ENCODE data around the gene NUDT9. TPM values are rescaled to one million over a fixed set of nuclear protein-coding genes. Genes with fewer than 3 reads are reported as not detected.

NUDT9 gene
- total RNA-seq, 1 donor from 2014 or later = 26.5 TPM

DNA sequence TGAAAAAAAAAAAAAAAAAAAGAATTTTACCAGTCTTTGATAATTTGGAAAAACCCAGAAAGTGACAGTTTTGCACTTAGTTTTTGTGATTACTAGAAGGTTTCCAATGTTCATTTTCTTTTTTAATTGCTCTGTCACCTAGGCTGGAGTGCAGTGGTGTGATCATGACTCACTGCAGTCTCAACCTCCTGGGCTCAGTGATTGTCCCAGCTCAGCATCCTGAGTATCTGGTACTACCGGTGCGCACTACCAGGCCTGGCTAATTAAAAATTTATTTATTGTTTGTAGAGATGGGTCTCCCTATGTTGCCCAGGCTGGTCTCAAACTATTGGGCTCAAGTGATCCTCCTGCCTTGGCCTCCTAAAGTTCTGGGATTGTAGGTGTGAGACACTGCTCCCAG, 3.3 kb downstream of the NUDT9 start:
- peaks cover 20% of the 10 kb centered on the region for H3K4me1 Mint-ChIP-seq (ENCODE audit: unreplicated experiment)
- H3K27me3 Mint-ChIP-seq = no peaks in the 10 kb centered on the region
- no peak for DNase-seq (ENCODE audit: extremely low spot score, unreplicated experiment)
- no peak overlapping the region for H3K27ac Mint-ChIP-seq
- H3K36me3 Mint-ChIP-seq = peaks cover 10% of the 10 kb centered on the region
- TF ChIP-seq, protein P1, sequence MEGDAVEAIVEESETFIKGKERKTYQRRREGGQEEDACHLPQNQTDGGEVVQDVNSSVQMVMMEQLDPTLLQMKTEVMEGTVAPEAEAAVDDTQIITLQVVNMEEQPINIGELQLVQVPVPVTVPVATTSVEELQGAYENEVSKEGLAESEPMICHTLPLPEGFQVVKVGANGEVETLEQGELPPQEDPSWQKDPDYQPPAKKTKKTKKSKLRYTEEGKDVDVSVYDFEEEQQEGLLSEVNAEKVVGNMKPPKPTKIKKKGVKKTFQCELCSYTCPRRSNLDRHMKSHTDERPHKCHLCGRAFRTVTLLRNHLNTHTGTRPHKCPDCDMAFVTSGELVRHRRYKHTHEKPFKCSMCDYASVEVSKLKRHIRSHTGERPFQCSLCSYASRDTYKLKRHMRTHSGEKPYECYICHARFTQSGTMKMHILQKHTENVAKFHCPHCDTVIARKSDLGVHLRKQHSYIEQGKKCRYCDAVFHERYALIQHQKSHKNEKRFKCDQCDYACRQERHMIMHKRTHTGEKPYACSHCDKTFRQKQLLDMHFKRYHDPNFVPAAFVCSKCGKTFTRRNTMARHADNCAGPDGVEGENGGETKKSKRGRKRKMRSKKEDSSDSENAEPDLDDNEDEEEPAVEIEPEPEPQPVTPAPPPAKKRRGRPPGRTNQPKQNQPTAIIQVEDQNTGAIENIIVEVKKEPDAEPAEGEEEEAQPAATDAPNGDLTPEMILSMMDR (conservative IDR thresholded peaks at IDR 0.05) = no peak
- no peaks in the 10 kb centered on the region for H3K9me3 Mint-ChIP-seq
- H3K4me3 Mint-ChIP-seq = no peak overlapping the region

DNA sequence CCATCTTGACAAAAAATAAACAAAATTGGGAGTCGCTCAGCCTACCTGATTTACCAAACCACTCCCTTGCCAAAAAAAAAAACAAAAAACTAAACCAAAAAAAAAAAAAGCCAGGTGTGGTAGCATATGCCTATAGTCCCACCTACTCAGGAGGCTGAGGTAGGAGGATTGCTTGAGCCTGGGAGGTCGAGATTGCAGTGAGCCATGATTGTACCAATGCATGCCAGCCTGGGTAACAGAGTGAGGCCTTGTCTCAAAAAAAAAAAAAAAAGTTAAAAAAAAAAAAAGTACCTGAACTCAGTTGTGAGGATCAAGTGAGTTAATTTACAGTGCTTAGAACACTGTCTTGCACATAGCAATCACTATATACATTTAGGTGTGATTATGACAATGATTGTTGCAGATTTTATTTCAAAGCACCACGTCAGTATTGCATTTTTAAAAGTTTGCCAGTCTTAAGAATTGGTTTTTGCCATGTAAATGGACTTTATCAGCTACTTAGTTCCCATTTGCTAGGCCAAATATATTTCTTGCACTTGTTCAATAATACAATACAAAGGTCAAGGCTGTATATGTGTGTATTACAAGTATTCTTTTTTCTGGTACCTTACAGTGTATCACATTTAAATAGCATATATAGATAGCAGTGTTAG, 4.6 kb downstream of the NUDT9 start:
- Mint-ChIP-seq H3K27ac (no peak overlapping the region), H3K4me3 (no peak overlapping the region), H3K9me3 (no peaks in the 10 kb centered on the region), H3K36me3 (peaks cover 10% of the 10 kb centered on the region), H3K27me3 (no peaks in the 10 kb centered on the region), H3K4me1 (ENCODE audit: unreplicated experiment) (peaks cover 20% of the 10 kb centered on the region)
- TF ChIP-seq, protein P1 (conservative IDR thresholded peaks at IDR 0.05) = no peak
- DNase-seq (ENCODE audit: extremely low spot score, unreplicated experiment) = no peak

DNA sequence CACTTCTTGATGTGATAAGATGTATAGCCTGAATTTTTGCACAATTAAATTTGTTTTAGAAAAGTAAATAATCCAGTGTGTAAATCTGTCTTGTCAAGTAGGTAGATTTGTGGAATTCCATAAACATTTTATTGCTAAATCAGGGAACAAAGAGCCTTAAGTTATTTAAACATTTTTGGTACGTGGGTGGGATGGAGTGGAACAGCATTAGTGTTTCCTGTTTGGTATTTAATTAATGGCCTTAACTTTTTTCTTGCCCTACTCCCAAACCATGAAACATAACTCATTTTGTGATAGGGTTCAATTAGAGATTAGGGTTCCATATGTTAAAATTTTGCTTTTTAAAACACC, 5.1 kb downstream of the NUDT9 start:
- Mint-ChIP-seq H3K36me3 (peaks cover 10% of the 10 kb centered on the region), H3K4me1 (ENCODE audit: unreplicated experiment) (peaks cover 19% of the 10 kb centered on the region), H3K4me3 (no peak overlapping the region), H3K9me3 (no peaks in the 10 kb centered on the region), H3K27ac (no peak overlapping the region), H3K27me3 (no peaks in the 10 kb centered on the region)
- no peak for DNase-seq (ENCODE audit: extremely low spot score, unreplicated experiment)
- TF ChIP-seq, protein P1 (conservative IDR thresholded peaks at IDR 0.05) = no peak

DNA sequence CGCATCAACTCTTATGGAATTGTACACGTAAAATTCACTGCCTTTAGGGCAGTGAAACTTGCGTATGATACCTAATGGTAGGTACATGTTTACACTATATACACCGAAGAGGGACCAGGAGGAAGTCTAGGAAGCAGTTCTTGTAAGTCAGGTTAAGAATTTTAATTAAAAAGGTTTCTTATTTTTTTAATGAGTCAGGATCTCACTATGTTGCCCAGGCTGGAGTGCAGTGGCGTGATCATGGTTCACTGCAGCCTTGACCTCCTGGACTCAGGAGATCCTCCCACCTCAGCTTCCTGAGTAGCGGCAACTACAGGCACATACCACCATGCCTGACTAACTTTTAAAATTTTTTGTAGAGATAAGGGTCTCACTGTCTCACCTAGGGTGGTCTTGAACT, 6.6 kb downstream of the NUDT9 start:
- H3K9me3 Mint-ChIP-seq = no peaks in the 10 kb centered on the region
- no peaks in the 10 kb centered on the region for H3K27me3 Mint-ChIP-seq
- peaks cover 10% of the 10 kb centered on the region for H3K36me3 Mint-ChIP-seq
- H3K27ac Mint-ChIP-seq = no peak overlapping the region
- H3K4me1 Mint-ChIP-seq (ENCODE audit: unreplicated experiment) = peaks cover 17% of the 10 kb centered on the region
- TF ChIP-seq, protein P1 (conservative IDR thresholded peaks at IDR 0.05) = no peak
- no peak for DNase-seq (ENCODE audit: extremely low spot score, unreplicated experiment)
- H3K4me3 Mint-ChIP-seq = no peak overlapping the region

DNA sequence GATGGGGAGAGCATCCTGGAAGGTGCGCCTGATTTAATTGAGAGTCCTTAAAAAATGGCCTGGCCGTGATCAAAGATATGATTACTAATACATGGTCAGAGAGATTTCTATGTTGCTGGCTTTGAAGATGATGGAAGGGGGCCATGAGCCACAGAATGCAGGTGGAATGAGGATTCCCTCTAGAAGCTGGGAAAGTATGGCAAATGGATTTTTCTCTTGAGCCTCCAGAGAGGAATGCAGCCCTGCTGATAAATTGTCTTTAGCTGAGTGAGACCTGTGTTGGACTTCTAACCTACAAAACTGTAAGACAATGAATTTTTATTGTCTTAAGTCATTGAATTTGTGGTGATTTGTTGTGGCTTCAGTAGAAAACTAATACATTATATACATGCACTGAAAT, 7.7 kb downstream of the NUDT9 start:
- TF ChIP-seq, protein P1 (conservative IDR thresholded peaks at IDR 0.05) = no peak
- Mint-ChIP-seq H3K4me1 (ENCODE audit: unreplicated experiment) (peaks cover 12% of the 10 kb centered on the region), H3K36me3 (peaks cover 10% of the 10 kb centered on the region), H3K27ac (no peak overlapping the region), H3K4me3 (no peak overlapping the region), H3K27me3 (no peaks in the 10 kb centered on the region), H3K9me3 (no peaks in the 10 kb centered on the region)
- no peak for DNase-seq (ENCODE audit: extremely low spot score, unreplicated experiment)

DNA sequence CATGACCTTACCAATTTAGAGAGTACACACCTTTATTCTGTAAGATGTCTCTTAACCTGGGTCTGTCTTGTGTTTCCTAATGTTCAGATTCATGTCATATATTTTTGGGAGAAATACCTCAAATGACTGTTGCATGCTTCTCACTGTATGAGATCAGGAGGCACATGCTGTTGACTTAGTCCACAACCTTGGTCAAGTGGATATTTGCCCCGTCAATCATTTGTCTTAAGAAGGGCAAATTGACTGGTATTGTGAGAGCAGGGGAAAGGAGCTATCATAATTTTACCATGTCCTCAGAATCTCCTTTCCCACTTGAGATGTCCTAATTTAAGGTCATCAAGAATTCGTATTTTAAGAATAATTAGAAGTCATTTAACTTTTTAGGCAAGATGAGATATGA, 11.0 kb downstream of the NUDT9 start:
- H3K9me3 Mint-ChIP-seq = no peaks in the 10 kb centered on the region
- H3K36me3 Mint-ChIP-seq = peaks cover 16% of the 10 kb centered on the region
- H3K4me3 Mint-ChIP-seq = no peak overlapping the region
- no peaks in the 10 kb centered on the region for H3K27me3 Mint-ChIP-seq
- no peak for DNase-seq (ENCODE audit: extremely low spot score, unreplicated experiment)
- peaks cover 6% of the 10 kb centered on the region for H3K4me1 Mint-ChIP-seq (ENCODE audit: unreplicated experiment)
- no peak overlapping the region for H3K27ac Mint-ChIP-seq
- TF ChIP-seq, protein P1 (conservative IDR thresholded peaks at IDR 0.05) = no peak
